GM12891 (cell line): ENCODE results near the gene HEY2.
"Not testable (repeated sequence)": the region's sequence is repeated elsewhere in the genome, so short reads cannot be mapped to it uniquely, and the experiment has no call there.

Experiments
- DNase-seq: peaks from one replicate; pipeline ENCODE4 v3.0.0; 2011; ENCODE audit warnings: low spot score; ENCODE audit not compliant: insufficient read length
- FAIRE-seq: peaks from 2 replicates; lab custom pipeline; 2011; peaks lifted over from hg19 to GRCh38; lab: Jason Lieb, UNC
- PAX5 ChIP-seq: IDR thresholded peaks from 2 replicates; pipeline ENCODE4 v1.6.1; 2011; ENCODE audit warnings: low read length, moderate library complexity, mild to moderate bottlenecking; ENCODE audit not compliant: insufficient read depth, severe bottlenecking
- POLR2A ChIP-seq: IDR thresholded peaks from 2 replicates; pipeline ENCODE4 v1.6.1; 2011; ENCODE audit warnings: low read depth, low read length, control low read depth
- POLR2AphosphoS5 ChIP-seq: IDR thresholded peaks from 2 replicates; pipeline ENCODE4 v1.6.1; 2011; ENCODE audit warnings: low read depth, low read length, control low read depth
- POU2F2 ChIP-seq: IDR thresholded peaks from 2 replicates; pipeline ENCODE4 v1.6.1; 2011; ENCODE audit warnings: low read depth, mild to moderate bottlenecking, control low read depth, low read length, moderate library complexity
- SPI1 ChIP-seq: IDR thresholded peaks from 2 replicates; pipeline ENCODE4 v1.6.1; 2011; ENCODE audit warnings: low read depth, low read length, control low read depth
- TAF1 ChIP-seq: IDR thresholded peaks from 2 replicates; pipeline ENCODE4 v1.6.1; 2011; ENCODE audit warnings: low read depth, low read length, control low read depth

Gene HEY2

GRCh38 chr6:125793280-125793679, 43.8 kb downstream of the HEY2 start:
- FAIRE-seq (no peak), DNase-seq (no peak)
- TF ChIP-seq POU2F2 (no peak), PAX5 (no peak), POLR2A (no peak), SPI1 (no peak), POLR2AphosphoS5 (no peak)

GRCh38 chr6:125793863-125794262, 44.4 kb downstream of the HEY2 start:
- no peak for TF ChIP-seq PAX5
- no peak for TF ChIP-seq POU2F2
- no peak for TF ChIP-seq TAF1
- TF ChIP-seq POLR2A, result no peak
- no peak for TF ChIP-seq POLR2AphosphoS5
- TF ChIP-seq SPI1, result no peak
- DNase-seq (no peak), FAIRE-seq (no peak)

- DNase-seq (no peak), FAIRE-seq (no peak)
- TF ChIP-seq POLR2A (no peak), POU2F2 (no peak), PAX5 (no peak), POLR2AphosphoS5 (no peak), TAF1 (no peak), SPI1 (no peak)
Observed at GRCh38 chr6:125794342-125795137, 45.1 kb downstream of the HEY2 start.

- DNase-seq, result no peak
- peak; percentile 72 for FAIRE-seq
- TF ChIP-seq SPI1, result no peak
- no peak for TF ChIP-seq POLR2A
Observed at GRCh38 chr6:125795301-125795700, 45.9 kb downstream of the HEY2 start.

GRCh38 chr6:125797120-125797885, 47.9 kb downstream of the HEY2 start:
- FAIRE-seq (peak; percentile 87), DNase-seq (no peak)
- TF ChIP-seq POU2F2, result no peak
- no peak for TF ChIP-seq POLR2A
- TF ChIP-seq PAX5, result no peak
- no peak for TF ChIP-seq POLR2AphosphoS5
- TF ChIP-seq TAF1, result no peak
- TF ChIP-seq SPI1, result no peak

GRCh38 chr6:125797886-125798444, 48.5 kb downstream of the HEY2 start:
- TF ChIP-seq POU2F2, result no peak
- no peak for TF ChIP-seq POLR2A
- no peak for TF ChIP-seq PAX5
- no peak for TF ChIP-seq SPI1
- no peak for TF ChIP-seq POLR2AphosphoS5
- no peak for TF ChIP-seq TAF1
- FAIRE-seq (no peak), DNase-seq (no peak)

- DNase-seq (no peak), FAIRE-seq (peak; percentile 51)
Observed at GRCh38 chr6:125798734-125799508, 49.5 kb downstream of the HEY2 start.

GRCh38 chr6:125802383-125802782, 53.0 kb downstream of the HEY2 start:
- FAIRE-seq (peak; percentile 87), DNase-seq (no peak)
- TF ChIP-seq POLR2A (no peak), PAX5 (no peak), SPI1 (no peak), TAF1 (no peak), POLR2AphosphoS5 (no peak), POU2F2 (no peak)

More at GRCh38 chr6:125798734-125799508, 49.5 kb downstream of the HEY2 start:
- TF ChIP-seq PAX5 (no peak), POLR2AphosphoS5 (no peak), TAF1 (no peak), SPI1 (peak; percentile 99), POLR2A (no peak), POU2F2 (no peak)

- DNase-seq (no peak), FAIRE-seq (no peak)
- TF ChIP-seq POU2F2 (no peak), PAX5 (no peak), SPI1 (peak; percentile 76)
Observed at GRCh38 chr6:125802943-125803377, 53.5 kb downstream of the HEY2 start.

- FAIRE-seq, result peak; percentile 83
- TF ChIP-seq PAX5 (no peak), POU2F2 (peak; percentile 52; the same call in 1 of the 2 replicates), TAF1 (no peak), POLR2A (no peak), POLR2AphosphoS5 (no peak), SPI1 (peak; percentile 85)
Observed at GRCh38 chr6:125804264-125804663, 54.8 kb downstream of the HEY2 start.

GRCh38 chr6:125804866-125805425, 55.5 kb downstream of the HEY2 start:
- DNase-seq, FAIRE-seq: not testable (repeated sequence)

More at GRCh38 chr6:125804264-125804663, 54.8 kb downstream of the HEY2 start:
- DNase-seq, result no peak
